T-helper 2 cell treated with Interferon-gamma antibody and Interleukin-4, amounts not matched to agents 5 μg/mL and 100 μg/mL, for 36 hours (primary cell): Measurements from ENCODE around the gene ESRRB.

Source experiments
- DNase-seq: peaks from one replicate; pipeline ENCODE4 v3.0.0; 2021; ENCODE audit warnings: low spot score
- H3K27ac Mint-ChIP-seq: one replicate; pipeline ENCODE4 v1.8.0; 2021; ENCODE audit warnings: mild to moderate bottlenecking, mixed read lengths
- H3K27me3 Mint-ChIP-seq: one replicate; pipeline ENCODE4 v1.8.0; 2021; ENCODE audit warnings: low read depth, mixed read lengths
- H3K36me3 Mint-ChIP-seq: one replicate; pipeline ENCODE4 v1.8.0; 2021; ENCODE audit warnings: low read depth, mixed read lengths
- H3K4me1 Mint-ChIP-seq: one replicate; pipeline ENCODE4 v1.8.0; 2021; ENCODE audit warnings: low read depth, mixed read lengths
- H3K4me3 Mint-ChIP-seq: one replicate; pipeline ENCODE4 v1.8.0; 2022; ENCODE audit warnings: mild to moderate bottlenecking, moderate library complexity, mixed read lengths
- H3K9me3 Mint-ChIP-seq: one replicate; pipeline ENCODE4 v1.8.0; 2021; ENCODE audit warnings: mixed read lengths

Gene ESRRB

DNA sequence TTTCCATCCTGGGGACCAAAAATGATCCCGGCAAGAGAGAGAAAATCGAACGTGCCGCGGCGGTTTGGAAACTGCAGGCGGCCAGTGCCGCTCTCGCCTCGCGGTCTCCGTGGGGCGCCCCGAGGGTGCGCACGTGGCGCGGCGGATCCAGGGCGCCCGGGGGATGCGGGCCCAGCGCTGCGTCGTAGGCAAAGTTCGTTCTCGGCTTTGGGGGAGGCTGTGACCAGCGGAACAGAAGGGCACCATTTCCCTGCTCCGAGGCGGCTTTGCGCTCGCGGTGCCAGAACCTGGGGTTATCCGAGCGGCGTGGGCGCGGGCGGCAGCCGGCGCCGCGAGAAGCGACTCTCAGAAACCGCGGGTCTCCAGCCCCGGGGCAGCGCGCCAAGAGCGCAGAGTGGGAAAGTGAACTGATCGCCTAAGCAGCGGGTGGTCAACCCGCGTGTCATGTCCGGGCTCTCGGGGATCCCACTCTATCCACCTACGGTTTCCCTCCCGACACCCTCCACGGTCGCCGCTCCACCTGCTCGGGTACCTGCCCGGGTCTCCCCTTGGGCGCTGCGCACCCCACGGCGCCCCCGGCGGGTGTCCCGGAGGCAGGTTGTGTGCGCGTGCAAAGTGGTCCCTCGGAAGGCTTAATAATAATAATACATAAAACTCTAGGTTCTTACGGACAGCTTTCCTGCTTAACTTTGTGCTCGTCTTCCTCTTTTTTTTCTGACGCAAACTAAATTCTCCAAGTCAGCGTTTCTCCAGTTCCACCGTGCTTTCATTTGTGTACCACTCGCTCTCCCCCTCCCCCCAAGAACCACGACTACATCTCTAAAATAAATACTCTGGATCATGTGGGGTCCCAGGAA lies 1.2 kb downstream of the ESRRB start:
- Mint-ChIP-seq H3K9me3 (no peaks in the 10 kb centered on the region), H3K27me3 (peaks cover 80% of the 10 kb centered on the region), H3K27ac (no peak overlapping the region), H3K4me1 (no peaks in the 10 kb centered on the region), H3K4me3 (no peak overlapping the region), H3K36me3 (no peaks in the 10 kb centered on the region)
- DNase-seq: no peak

DNA sequence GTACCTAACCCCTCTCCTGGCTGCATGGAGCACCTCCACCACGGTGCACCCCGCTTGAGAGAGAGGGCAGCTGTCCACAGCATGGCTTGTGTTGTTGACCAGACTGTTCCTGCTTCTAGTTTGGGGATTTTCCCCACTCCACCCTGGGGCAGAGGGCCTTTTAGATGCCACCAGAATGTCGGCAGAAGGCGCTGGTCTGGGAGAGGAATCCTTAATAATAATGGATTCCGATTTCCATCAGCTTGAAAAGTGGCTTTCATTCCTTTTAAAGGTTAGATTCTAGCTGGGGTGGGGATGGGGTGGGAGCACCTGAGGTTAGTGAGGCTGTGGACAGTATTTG lies 1.8 kb downstream of the ESRRB start:
- Mint-ChIP-seq H3K27ac (no peak overlapping the region), H3K27me3 (peaks cover 80% of the 10 kb centered on the region), H3K36me3 (no peaks in the 10 kb centered on the region), H3K4me1 (no peaks in the 10 kb centered on the region), H3K9me3 (no peaks in the 10 kb centered on the region), H3K4me3 (no peak overlapping the region)
- no peak for DNase-seq

DNA sequence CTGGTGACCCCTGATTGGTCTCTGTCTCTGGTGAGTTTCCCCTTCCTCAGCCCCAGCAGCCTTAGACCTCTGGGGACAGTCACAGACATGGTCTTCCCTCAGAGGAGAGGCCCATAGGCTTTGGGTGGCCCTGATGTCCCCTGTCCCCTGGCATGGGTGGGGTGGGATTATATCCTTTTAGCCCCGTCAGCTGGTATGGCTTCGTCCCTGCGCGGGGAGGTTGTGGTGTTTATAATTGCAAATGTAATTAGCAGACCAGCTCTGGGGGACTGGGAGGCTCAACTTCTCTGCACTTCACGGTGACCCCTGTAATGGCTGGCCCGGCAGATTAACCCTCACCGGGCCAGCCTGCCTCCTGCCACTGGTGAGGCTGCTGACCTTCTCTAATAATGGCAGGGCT lies 5.1 kb downstream of the ESRRB start:
- DNase-seq: no peak
- no peaks in the 10 kb centered on the region for H3K9me3 Mint-ChIP-seq
- no peak overlapping the region for H3K4me3 Mint-ChIP-seq
- peaks cover 81% of the 10 kb centered on the region for H3K27me3 Mint-ChIP-seq
- no peak overlapping the region for H3K27ac Mint-ChIP-seq
- no peaks in the 10 kb centered on the region for H3K36me3 Mint-ChIP-seq
- no peaks in the 10 kb centered on the region for H3K4me1 Mint-ChIP-seq

DNA sequence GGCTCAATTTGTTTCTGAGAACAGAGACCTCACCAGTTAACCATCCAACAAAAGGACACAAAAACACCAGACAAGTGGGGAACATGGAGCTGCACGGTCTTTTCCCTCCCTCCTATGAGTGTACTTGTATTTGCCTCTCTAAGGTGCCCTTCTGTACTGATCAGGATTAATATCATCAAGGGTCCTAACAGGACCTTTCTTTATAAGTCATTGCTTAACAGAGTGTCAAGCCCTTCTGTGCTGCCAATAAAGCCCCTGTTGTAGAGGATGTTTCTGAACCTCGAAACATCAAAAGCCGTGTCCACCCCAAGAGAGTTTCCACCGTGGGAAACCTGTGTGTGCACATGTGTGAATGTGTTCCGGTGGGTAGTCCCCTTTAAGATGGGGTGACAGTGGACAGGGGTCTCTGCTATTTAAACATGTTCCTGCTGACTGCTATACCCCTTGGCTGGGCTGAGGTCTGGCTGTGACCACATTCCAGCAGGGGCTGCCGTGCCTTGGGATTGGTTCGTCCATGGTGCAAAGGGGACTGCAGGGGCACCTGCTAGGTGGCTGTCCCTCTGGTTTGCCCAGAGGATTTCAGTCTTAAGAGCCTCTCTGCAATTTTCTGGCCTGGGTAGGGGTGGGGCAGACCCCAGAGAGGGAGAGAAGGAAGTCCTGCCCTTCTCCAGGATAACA lies 6.0 kb downstream of the ESRRB start:
- Mint-ChIP-seq H3K4me3 (no peak overlapping the region), H3K27me3 (peaks cover 76% of the 10 kb centered on the region), H3K4me1 (no peaks in the 10 kb centered on the region), H3K9me3 (no peaks in the 10 kb centered on the region), H3K36me3 (no peaks in the 10 kb centered on the region), H3K27ac (no peak overlapping the region)
- DNase-seq: no peak

GRCh38 chr14:76382495-76382832 lies 6.5 kb downstream of the ESRRB start:
- no peaks in the 10 kb centered on the region for H3K36me3 Mint-ChIP-seq
- H3K9me3 Mint-ChIP-seq: no peaks in the 10 kb centered on the region
- H3K4me1 Mint-ChIP-seq: no peaks in the 10 kb centered on the region
- H3K27me3 Mint-ChIP-seq: peaks cover 76% of the 10 kb centered on the region
- H3K27ac Mint-ChIP-seq: no peak overlapping the region
- DNase-seq: no peak
- no peak overlapping the region for H3K4me3 Mint-ChIP-seq

GRCh38 chr14:76385435-76385834 lies 9.5 kb downstream of the ESRRB start:
- Mint-ChIP-seq H3K4me1 (no peaks in the 10 kb centered on the region), H3K27me3 (peaks cover 50% of the 10 kb centered on the region), H3K27ac (no peak overlapping the region), H3K9me3 (no peaks in the 10 kb centered on the region), H3K4me3 (no peak overlapping the region), H3K36me3 (no peaks in the 10 kb centered on the region)
- no peak for DNase-seq

DNA sequence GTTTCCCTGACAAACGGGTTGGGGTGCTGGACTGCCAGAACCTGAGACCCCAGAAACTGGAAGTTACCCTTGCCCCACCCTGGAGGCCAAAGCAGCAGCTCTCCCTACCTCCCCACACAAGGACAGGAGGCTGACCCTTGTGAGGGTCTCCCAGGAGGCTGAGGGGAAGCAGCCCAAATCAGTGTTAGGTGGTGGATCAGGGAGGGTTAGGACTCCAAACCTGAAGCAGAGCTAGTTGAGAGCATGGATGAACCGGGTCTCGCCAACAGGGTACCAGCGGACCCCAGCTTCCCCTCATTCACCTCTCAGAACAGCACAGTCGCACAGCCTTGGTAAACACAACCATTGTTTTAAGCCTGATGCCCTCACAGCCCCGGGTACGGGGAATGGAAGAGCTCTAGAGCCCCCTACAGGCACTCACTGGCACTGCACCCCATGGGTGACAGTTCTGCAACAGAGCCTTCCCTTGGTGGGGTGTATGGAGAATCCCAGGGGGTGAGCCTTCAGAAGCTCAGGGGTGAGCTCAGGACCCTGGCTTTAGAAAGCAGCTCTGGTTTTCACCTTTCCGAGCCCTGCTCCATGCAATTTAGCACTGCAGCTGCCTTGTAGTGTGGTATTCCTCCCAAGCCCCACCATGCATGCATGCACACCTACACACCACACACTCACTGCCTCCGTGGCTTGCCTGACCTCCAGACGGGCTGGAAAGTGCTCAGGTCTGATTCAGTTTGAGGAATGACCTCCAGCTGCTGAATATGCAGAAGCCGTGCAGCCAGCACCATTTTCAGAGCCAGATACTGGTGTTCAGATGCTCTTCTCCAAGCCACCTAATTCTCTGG lies 11.2 kb downstream of the ESRRB start:
- peaks cover 34% of the 10 kb centered on the region for H3K27me3 Mint-ChIP-seq
- no peak overlapping the region for H3K27ac Mint-ChIP-seq
- no peaks in the 10 kb centered on the region for H3K4me1 Mint-ChIP-seq
- H3K9me3 Mint-ChIP-seq: no peaks in the 10 kb centered on the region
- no peaks in the 10 kb centered on the region for H3K36me3 Mint-ChIP-seq
- no peak overlapping the region for H3K4me3 Mint-ChIP-seq
- peak; percentile 44 for DNase-seq

GRCh38 chr14:76389841-76390240 lies 13.9 kb downstream of the ESRRB start:
- Mint-ChIP-seq H3K27ac (no peak overlapping the region), H3K4me3 (no peak overlapping the region), H3K4me1 (no peaks in the 10 kb centered on the region), H3K27me3 (peaks cover 12% of the 10 kb centered on the region), H3K36me3 (no peaks in the 10 kb centered on the region), H3K9me3 (no peaks in the 10 kb centered on the region)
- DNase-seq: no peak

- H3K27me3 Mint-ChIP-seq: peaks cover 9% of the 10 kb centered on the region
- no peaks in the 10 kb centered on the region for H3K36me3 Mint-ChIP-seq
- no peak overlapping the region for H3K4me3 Mint-ChIP-seq
- no peaks in the 10 kb centered on the region for H3K9me3 Mint-ChIP-seq
- no peak for DNase-seq
- H3K27ac Mint-ChIP-seq: no peak overlapping the region
- H3K4me1 Mint-ChIP-seq: no peaks in the 10 kb centered on the region
Observed at GRCh38 chr14:76390621-76391020, 14.7 kb downstream of the ESRRB start.

GRCh38 chr14:76391981-76392690 lies 16.2 kb downstream of the ESRRB start:
- Mint-ChIP-seq H3K4me3 (no peak overlapping the region), H3K36me3 (no peaks in the 10 kb centered on the region), H3K9me3 (no peaks in the 10 kb centered on the region), H3K27ac (no peak overlapping the region), H3K27me3 (peaks cover 2% of the 10 kb centered on the region), H3K4me1 (no peaks in the 10 kb centered on the region)
- no peak for DNase-seq

DNA sequence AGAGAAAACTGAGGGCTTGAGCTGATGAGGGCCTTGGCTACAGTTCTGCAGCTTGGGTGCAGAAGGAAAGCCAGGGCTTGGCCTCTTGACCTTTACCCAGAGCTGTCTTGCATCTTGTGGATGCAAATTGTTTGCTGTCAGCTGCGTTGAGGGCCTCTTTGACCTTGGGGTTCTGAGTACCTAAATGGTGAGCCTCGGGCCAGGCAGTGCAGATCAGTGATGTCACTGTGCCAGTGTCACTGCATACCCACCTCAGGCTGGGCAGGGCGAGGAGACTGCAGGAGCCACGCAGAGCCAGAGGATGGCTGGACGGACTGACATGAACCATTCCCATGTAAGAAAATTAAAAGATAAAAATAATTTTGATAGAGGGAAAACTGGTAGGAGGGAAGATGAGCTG lies 18.6 kb downstream of the ESRRB start:
- DNase-seq: no peak
- H3K4me3 Mint-ChIP-seq: no peak overlapping the region
- no peaks in the 10 kb centered on the region for H3K4me1 Mint-ChIP-seq
- no peak overlapping the region for H3K27ac Mint-ChIP-seq
- no peaks in the 10 kb centered on the region for H3K9me3 Mint-ChIP-seq
- H3K27me3 Mint-ChIP-seq: no peaks in the 10 kb centered on the region
- no peaks in the 10 kb centered on the region for H3K36me3 Mint-ChIP-seq

- Mint-ChIP-seq H3K36me3 (no peaks in the 10 kb centered on the region), H3K9me3 (no peaks in the 10 kb centered on the region)
Observed at GRCh38 chr14:76395161-76395560, 19.2 kb downstream of the ESRRB start.

GRCh38 chr14:76396714-76397187 lies 20.8 kb downstream of the ESRRB start:
- Mint-ChIP-seq H3K4me3 (no peak overlapping the region), H3K27ac (no peak overlapping the region), H3K9me3 (no peaks in the 10 kb centered on the region), H3K4me1 (no peaks in the 10 kb centered on the region), H3K27me3 (no peaks in the 10 kb centered on the region), H3K36me3 (no peaks in the 10 kb centered on the region)
- DNase-seq: no peak

More at GRCh38 chr14:76395161-76395560, 19.2 kb downstream of the ESRRB start:
- no peak for DNase-seq
- no peak overlapping the region for H3K27ac Mint-ChIP-seq
- H3K4me1 Mint-ChIP-seq: no peaks in the 10 kb centered on the region
- no peaks in the 10 kb centered on the region for H3K27me3 Mint-ChIP-seq
- no peak overlapping the region for H3K4me3 Mint-ChIP-seq
